ENCODE results near the gene ARMCX6. TPM values are rescaled to one million over a fixed set of nuclear protein-coding genes. Genes with fewer than 3 reads are reported as not detected.
A peak's percentile ranks its signal among the peaks of the same experiment; 100 is the strongest.

The ARMCX6 gene
- polyA plus RNA-seq, 1 donor from 2014 or later = 57.4 TPM

DNA sequence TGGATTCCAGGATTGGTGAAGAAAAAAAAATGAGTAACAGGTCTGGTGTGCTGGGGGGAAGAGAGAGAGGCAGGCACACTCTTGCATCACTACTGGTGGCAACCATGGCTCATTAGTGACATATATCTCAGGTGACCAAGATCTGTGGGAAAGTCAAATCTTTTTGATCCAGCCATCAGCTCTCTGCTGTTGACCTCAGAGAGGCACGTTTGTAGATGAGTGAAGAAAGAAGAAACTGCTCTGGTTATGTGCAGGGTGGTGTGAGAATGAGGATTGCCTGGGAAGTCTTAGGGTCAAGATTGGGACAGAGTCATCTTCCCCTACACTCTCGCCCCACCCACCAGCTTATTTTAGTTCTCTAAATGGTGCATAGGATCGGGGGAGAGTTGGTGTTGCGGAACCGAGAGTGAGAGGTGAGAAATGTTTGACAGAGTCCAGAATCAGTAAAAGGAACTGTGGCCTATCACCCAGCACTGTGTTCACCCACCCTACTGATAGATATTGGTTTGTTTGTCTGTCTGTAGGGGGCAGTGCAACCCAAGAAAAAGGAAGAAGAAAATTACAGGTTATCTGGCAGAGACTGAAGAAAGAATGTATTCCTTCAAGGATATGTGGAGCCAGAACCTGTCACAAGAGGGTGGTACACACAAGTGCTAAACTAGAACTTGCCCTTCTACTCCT is 21.9 kb downstream of the ARMCX6 start:
- no peaks in the 10 kb centered on the region for H3K36me3 Mint-ChIP-seq
- H3K9me3 Mint-ChIP-seq = no peaks in the 10 kb centered on the region
- no peak overlapping the region for H3K4me3 Mint-ChIP-seq
- H3K27me3 Mint-ChIP-seq = peaks cover 3% of the 10 kb centered on the region
- H3K27ac Mint-ChIP-seq = peak overlapping the region in 1 of 3 donors; percentile 36
- H3K4me1 Mint-ChIP-seq = peaks cover 0 to 5% (median 2%) of the 10 kb centered on the region in 3 donors

Other genes starting within 250 kb of the ARMCX6 start
- 113 TPM for gene BTK, start 231.8 kb downstream of the ARMCX6 start, polyA plus RNA-seq
- 2,145 TPM for gene RPL36A, start 227.0 kb downstream of the ARMCX6 start, polyA plus RNA-seq
- 17.9 TPM for gene GLA, start 210.1 kb downstream of the ARMCX6 start, polyA plus RNA-seq
- gene HNRNPH2, start 209.8 kb downstream of the ARMCX6 start, polyA plus RNA-seq = 74.2 TPM
- not detected for gene ARMCX4, start 132.5 kb downstream of the ARMCX6 start, polyA plus RNA-seq
- gene ARMCX1, start 67.5 kb downstream of the ARMCX6 start, polyA plus RNA-seq = not detected
- gene ARMCX3, start 5.2 kb upstream of the ARMCX6 start, polyA plus RNA-seq = 19.9 TPM
- gene ARMCX2, start 41.9 kb upstream of the ARMCX6 start, polyA plus RNA-seq = 4.9 TPM

Measured in IgD-negative memory B cell (primary cell).